RKO (cell line): ENCODE results near the gene HNRNPCL1.
"Not testable (repeated sequence)": the region's sequence is repeated elsewhere in the genome, so short reads cannot be mapped to it uniquely, and the experiment has no call there.

Experiments
- DNase-seq: peaks from one replicate; pipeline ENCODE4 v3.0.0-alpha.2; 2016; ENCODE audit warnings: low spot score

The HNRNPCL1 gene

GRCh38 chr1:12848620-12849019 lies at the start of gene HNRNPCL1:
Gene HNRNPCL1, minus strand, starts transcription at chr1:12848720. Its CDS starts 431 bp downstream, at chr1:12848289.
- not testable (repeated sequence) for DNase-seq

- DNase-seq: not testable (repeated sequence)
These were observed 49.6 kb upstream of the HNRNPCL1 start, which contains the start of gene PRAMEF10 for GRCh38 chr1:12898170-12898569. Gene PRAMEF10, minus strand, starts transcription at chr1:12898270. Its CDS starts 2,423 bp downstream, at chr1:12895847.

GRCh38 chr1:12886101-12886500 lies 37.6 kb upstream of the HNRNPCL1 start, which contains the start of gene PRAMEF4:
Gene PRAMEF4, minus strand, starts transcription at chr1:12886201. Its CDS starts 2,807 bp downstream, at chr1:12883394.
- DNase-seq: not testable (repeated sequence)

- DNase-seq: not testable (repeated sequence)
These were observed 29.9 kb upstream of the HNRNPCL1 start for GRCh38 chr1:12878453-12878852.

- not testable (repeated sequence) for DNase-seq
These were observed 14.8 kb upstream of the HNRNPCL1 start for GRCh38 chr1:12863131-12863880.

- DNase-seq: not testable (repeated sequence)
These were observed 8.3 kb upstream of the HNRNPCL1 start, which contains the start of gene PRAMEF2 for GRCh38 chr1:12856786-12857185. Gene PRAMEF2, plus strand, starts transcription at chr1:12857086. Its CDS starts 1,924 bp downstream, at chr1:12859010.

GRCh38 chr1:12851779-12852178 lies 3.3 kb upstream of the HNRNPCL1 start:
- peak; percentile 59 for DNase-seq

GRCh38 chr1:12833251-12833650 lies 15.3 kb downstream of the HNRNPCL1 start:
- DNase-seq: not testable (repeated sequence)

GRCh38 chr1:12831310-12831709 lies 17.2 kb downstream of the HNRNPCL1 start, which contains the start of gene PRAMEF11:
Gene PRAMEF11, minus strand, starts transcription at chr1:12831410. Its CDS starts 2,621 bp downstream, at chr1:12828789.
- DNase-seq: not testable (repeated sequence)

GRCh38 chr1:12819061-12819460 lies 29.5 kb downstream of the HNRNPCL1 start:
- not testable (repeated sequence) for DNase-seq

- no peak for DNase-seq
These were observed 37.1 kb downstream of the HNRNPCL1 start for GRCh38 chr1:12811409-12811784.

GRCh38 chr1:12810691-12811408 lies 37.7 kb downstream of the HNRNPCL1 start:
- DNase-seq: peak; percentile 16

GRCh38 chr1:12809933-12810332 lies 38.6 kb downstream of the HNRNPCL1 start:
- no peak for DNase-seq

GRCh38 chr1:12799730-12800129 lies 48.8 kb downstream of the HNRNPCL1 start:
- DNase-seq: no peak

- DNase-seq: no peak
These were observed 49.6 kb downstream of the HNRNPCL1 start for GRCh38 chr1:12798911-12799310.
